ENCODE results near the gene INO80D. TPM values are rescaled to one million over a fixed set of nuclear protein-coding genes. Genes with fewer than 3 reads are reported as not detected.

The INO80D gene
- total and polyA plus RNA-seq, 3 donors from 2014 or later = 5.3 to 31.6 (median 28.2) TPM

DNA sequence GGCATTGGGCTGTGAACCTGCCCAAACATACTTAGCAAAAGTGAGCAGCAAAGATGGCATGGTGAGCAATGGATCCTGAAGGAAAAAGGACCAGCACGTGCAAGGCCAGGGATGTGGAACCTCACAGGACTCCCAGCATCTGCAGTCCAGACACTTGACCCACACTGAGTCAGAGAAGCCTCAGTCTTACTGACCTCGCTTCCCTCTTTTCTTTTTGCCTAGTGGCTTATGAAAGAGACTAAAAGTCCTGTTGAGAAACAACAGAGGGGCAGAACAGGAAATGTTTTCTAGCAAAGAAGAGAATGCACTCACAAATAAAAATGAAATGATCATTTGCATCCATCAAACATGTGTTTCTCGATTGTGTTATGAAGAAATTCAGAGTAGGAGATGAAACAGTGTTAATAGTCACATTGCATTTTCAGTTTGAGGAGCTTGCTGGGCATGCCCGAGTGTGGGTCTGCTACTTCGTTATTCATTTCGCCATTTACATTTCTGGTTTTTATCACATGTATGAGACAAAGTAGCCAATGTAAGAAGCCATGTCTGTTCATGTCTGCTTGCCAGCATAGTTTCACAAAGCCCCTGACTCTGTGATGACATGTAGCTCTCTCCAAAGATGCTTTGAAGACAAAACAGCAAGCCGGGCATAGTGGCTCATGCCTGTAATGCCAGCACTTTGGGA is 118.4 kb downstream of the INO80D start:
- Histone ChIP-seq H3K4me3 (no peak overlapping the region), H3K9me3 (no peaks in the 10 kb centered on the region), H3K4me1 (no peaks in the 10 kb centered on the region), H3K27me3 (no peaks in the 10 kb centered on the region), H3K36me3 (ENCODE audit: low read depth, missing control alignments) (no peaks in the 10 kb centered on the region), H3K27ac (no peak overlapping the region)
- TF ChIP-seq POLR2A (IDR thresholded peaks at IDR 0.05) = no peak
- TF ChIP-seq, protein P1, sequence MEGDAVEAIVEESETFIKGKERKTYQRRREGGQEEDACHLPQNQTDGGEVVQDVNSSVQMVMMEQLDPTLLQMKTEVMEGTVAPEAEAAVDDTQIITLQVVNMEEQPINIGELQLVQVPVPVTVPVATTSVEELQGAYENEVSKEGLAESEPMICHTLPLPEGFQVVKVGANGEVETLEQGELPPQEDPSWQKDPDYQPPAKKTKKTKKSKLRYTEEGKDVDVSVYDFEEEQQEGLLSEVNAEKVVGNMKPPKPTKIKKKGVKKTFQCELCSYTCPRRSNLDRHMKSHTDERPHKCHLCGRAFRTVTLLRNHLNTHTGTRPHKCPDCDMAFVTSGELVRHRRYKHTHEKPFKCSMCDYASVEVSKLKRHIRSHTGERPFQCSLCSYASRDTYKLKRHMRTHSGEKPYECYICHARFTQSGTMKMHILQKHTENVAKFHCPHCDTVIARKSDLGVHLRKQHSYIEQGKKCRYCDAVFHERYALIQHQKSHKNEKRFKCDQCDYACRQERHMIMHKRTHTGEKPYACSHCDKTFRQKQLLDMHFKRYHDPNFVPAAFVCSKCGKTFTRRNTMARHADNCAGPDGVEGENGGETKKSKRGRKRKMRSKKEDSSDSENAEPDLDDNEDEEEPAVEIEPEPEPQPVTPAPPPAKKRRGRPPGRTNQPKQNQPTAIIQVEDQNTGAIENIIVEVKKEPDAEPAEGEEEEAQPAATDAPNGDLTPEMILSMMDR (IDR thresholded peaks at IDR 0.05) = no peak
- intact Hi-C loops (cut with DNase I; ENCODE audit: low total_unique reads) = no loop called here
- no peak for DNase-seq
- WGBS, 2 donors = 72 to 79% methylated on average over 7 of the region's 7 CpGs

DNA sequence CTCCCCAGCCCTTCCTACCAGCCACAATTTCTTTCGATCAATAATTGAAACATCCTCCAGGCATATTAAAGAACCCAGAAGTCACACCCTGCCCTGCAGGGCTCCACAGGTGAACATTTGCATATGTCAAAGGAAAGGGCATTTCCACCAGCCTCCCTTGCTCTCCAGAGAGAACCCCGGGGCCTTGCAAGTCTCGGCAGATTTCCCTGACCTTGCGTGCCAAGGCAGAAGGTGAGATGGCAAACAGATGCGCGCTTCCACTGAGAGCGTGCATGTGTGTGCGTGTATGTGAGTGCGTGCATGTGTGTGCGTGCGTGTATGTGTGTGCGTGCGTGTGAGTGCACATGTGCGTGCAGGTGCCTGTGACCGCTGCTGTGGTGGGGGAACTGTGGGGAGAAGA is 120.3 kb downstream of the INO80D start:
- DNase-seq = no peak
- no peaks in the 10 kb centered on the region for H3K4me1 ChIP-seq
- intact Hi-C loops (cut with DNase I; ENCODE audit: low total_unique reads) = no loop called here
- H3K9me3 ChIP-seq = no peaks in the 10 kb centered on the region
- no peak overlapping the region for H3K27ac ChIP-seq
- TF ChIP-seq, protein P1 (IDR thresholded peaks at IDR 0.05) = no peak
- no peak for TF ChIP-seq POLR2A (IDR thresholded peaks at IDR 0.05)
- H3K36me3 ChIP-seq (ENCODE audit: low read depth, missing control alignments) = no peaks in the 10 kb centered on the region
- H3K4me3 ChIP-seq = no peak overlapping the region
- WGBS, 2 donors = 91% methylated on average over 15 of the region's 15 CpGs
- H3K27me3 ChIP-seq = no peaks in the 10 kb centered on the region

DNA sequence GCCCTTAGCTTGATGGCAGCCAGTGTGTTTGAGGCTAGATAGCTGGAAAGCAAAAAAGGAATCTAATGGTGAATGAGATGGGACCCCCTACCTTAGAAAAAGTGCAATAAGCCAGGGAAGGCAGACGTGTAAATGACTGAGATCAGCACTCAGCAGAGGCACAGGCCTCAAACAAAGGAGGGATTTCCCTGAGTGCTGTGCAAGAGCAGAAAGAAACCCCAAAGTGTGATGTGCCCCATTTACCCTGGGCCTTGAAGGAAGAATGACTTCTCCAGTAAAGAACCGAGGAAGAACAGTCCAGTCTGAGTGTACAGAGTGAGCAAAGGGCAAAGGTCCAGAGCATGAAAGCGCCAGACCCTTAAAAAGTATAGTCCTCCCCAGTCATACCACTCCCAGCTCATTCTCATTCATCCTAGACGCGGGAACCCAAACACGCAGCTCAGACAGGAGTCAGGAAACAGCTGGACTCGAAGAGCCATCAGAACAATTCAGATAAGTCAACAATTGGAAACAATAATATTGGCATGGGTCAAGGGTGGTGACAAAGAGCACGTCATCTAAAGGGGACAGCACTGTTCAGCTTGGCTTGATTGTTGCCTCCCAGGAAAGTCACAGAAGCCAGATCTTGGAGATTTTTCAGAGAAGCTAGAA is 121.7 kb downstream of the INO80D start:
- Histone ChIP-seq H3K9me3 (no peaks in the 10 kb centered on the region), H3K36me3 (ENCODE audit: low read depth, missing control alignments) (no peaks in the 10 kb centered on the region), H3K27ac (no peak overlapping the region), H3K27me3 (no peaks in the 10 kb centered on the region), H3K4me1 (no peaks in the 10 kb centered on the region), H3K4me3 (no peak overlapping the region)
- 81 to 84% methylated on average over 8 of the region's 8 CpGs for WGBS, 2 donors
- DNase-seq = no peak
- intact Hi-C loops (cut with DNase I; ENCODE audit: low total_unique reads) = no loop called here
- no peak for TF ChIP-seq POLR2A (IDR thresholded peaks at IDR 0.05)
- TF ChIP-seq, protein P1 (IDR thresholded peaks at IDR 0.05) = no peak

DNA sequence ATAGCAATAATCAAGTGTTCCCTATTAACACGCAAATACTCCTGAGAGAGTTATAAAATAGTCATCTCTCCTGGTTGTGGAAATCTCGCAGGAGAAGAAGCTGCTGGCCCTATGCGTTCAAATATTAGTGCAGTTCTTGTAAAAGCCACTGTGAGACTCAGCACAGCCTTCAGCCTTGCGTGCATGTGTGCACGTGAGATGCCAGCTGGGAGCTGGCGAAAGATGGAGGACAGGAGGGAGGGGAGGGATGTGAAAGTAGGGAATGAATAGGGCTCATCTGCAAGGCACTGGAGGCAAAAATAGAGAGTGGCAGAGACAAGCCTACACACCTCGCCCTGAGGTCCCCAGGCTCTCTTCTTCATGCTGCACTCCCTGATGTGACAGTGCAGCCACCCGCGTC is 126.5 kb downstream of the INO80D start:
- Histone ChIP-seq H3K4me1 (no peaks in the 10 kb centered on the region), H3K9me3 (no peaks in the 10 kb centered on the region), H3K27ac (no peak overlapping the region), H3K36me3 (ENCODE audit: low read depth, missing control alignments) (no peaks in the 10 kb centered on the region), H3K4me3 (no peak overlapping the region), H3K27me3 (no peaks in the 10 kb centered on the region)
- intact Hi-C loops (cut with DNase I; ENCODE audit: low total_unique reads) = no loop called here
- no peak for DNase-seq
- no peak for TF ChIP-seq POLR2A (IDR thresholded peaks at IDR 0.05)
- WGBS, 2 donors = 88 to 96% methylated on average over 9 of the region's 9 CpGs

DNA sequence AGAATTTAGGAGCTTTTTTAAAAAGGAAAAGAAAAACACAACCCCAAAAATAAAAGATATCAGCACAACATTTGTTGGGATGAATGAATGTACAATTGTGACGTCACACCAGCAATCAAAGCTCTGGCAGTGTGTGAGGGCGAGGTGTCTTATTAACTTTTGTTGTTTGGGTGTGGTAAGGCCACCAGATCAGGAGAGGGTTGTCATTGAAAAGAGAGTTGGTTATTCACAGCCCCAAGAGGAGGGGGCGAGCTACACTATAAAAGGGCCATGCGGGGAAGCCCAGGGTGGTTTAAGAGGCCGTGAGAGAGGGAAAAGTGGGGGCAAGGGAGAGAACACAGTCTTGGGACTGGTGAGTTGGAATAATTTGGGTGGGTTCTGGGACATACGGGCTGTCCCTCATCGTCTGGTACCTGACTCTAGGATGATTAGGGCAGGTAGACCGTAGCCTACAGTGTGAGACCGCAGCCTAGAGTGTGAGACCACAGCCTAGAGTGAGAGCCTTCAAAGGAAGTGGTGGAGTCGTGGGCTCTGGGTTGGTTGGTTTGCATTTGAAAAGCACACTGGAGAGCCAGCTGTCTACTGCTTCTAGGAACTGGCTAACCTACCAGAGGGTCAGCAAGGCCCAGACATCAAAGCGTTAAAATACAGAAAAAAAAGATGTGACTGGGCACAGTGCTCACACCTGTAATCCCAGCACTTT is 128.4 kb downstream of the INO80D start:
- no peaks in the 10 kb centered on the region for H3K36me3 ChIP-seq (ENCODE audit: low read depth, missing control alignments)

More for the DNA sequence above, 128.4 kb downstream of the INO80D start:
- WGBS, 2 donors = 81 to 83% methylated on average over 11 of the region's 11 CpGs
- intact Hi-C loops (cut with DNase I; ENCODE audit: low total_unique reads) = no loop called here
- Histone ChIP-seq H3K4me3 (no peak overlapping the region), H3K27me3 (no peaks in the 10 kb centered on the region), H3K4me1 (no peaks in the 10 kb centered on the region), H3K9me3 (no peaks in the 10 kb centered on the region), H3K27ac (no peak overlapping the region)
- no peak for TF ChIP-seq POLR2A (IDR thresholded peaks at IDR 0.05)
- TF ChIP-seq, protein P1 (IDR thresholded peaks at IDR 0.05) = no peak
- DNase-seq = no peak

All from testis (tissue), 3 donors.